ENCODE results near the gene CCDC157.

The CCDC157 gene

DNA sequence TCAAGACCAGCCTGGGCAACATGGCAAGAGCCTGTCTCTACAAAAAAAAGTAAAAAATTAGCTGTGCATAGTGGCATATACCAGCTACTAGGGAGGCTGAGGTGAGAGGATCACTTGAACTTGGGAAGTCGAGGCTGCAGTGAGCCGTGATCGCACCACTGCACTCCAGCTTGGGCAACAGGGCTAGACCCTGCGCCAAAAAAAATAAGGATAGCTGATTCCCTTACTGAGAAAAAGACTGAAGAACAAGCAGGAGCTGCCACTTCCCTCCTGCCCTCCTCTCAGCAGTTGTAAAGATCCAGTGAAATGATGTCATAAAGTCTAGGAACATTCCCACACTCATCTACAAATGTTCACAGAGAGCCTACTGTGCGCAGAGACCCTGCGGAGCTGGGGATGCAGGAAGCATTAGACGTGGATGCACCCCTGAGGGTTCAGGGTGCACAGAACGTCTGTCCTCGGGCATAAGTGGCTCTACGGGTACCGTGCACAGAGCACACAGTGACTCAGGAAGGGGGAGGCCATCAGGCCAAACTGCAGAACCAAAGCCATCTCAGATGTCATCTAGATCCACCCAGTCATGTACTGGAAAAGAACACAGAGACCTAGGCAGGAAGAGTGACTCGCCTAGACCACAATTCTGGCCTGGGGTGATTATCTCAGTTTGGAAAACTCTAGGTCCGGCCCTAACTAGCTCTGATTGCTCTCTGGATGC is 51.7 kb downstream of the CCDC157 start:
- in situ Hi-C loops (cut with HindIII; ENCODE audit: low sequenced_read_pairs), result no loop called here
- TF ChIP-seq, protein P1, sequence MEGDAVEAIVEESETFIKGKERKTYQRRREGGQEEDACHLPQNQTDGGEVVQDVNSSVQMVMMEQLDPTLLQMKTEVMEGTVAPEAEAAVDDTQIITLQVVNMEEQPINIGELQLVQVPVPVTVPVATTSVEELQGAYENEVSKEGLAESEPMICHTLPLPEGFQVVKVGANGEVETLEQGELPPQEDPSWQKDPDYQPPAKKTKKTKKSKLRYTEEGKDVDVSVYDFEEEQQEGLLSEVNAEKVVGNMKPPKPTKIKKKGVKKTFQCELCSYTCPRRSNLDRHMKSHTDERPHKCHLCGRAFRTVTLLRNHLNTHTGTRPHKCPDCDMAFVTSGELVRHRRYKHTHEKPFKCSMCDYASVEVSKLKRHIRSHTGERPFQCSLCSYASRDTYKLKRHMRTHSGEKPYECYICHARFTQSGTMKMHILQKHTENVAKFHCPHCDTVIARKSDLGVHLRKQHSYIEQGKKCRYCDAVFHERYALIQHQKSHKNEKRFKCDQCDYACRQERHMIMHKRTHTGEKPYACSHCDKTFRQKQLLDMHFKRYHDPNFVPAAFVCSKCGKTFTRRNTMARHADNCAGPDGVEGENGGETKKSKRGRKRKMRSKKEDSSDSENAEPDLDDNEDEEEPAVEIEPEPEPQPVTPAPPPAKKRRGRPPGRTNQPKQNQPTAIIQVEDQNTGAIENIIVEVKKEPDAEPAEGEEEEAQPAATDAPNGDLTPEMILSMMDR (IDR thresholded peaks at IDR 0.05; ENCODE audit: low read depth, low read length, missing control alignments), result no peak
- no peak overlapping the region for H3K4me3 ChIP-seq (ENCODE audit: low read depth, low read length)
- no peak for DNase-seq (ENCODE audit: low read depth)

DNA sequence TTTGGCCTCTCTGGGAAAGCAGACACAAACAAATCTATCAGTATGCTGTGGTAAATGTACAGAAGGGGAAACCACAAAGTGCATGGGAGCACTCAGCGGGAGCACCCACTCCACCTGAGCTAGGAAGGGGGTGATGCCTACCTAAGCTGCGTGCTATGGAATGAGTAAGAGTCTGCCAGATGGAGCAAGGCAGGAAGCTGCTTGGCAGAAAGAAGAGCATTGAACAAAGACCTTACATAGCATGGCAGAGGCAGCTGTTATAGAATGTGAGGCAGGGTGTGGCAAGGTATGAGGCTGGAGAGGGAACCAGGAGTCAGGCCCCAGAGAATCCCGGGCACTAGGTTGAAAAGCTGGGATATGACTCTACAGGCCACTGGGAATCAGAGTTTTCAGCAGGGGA is 55.0 kb downstream of the CCDC157 start:
- TF ChIP-seq, protein P1 (IDR thresholded peaks at IDR 0.05; ENCODE audit: low read depth, low read length, missing control alignments), result no peak
- in situ Hi-C loops (cut with HindIII; ENCODE audit: low sequenced_read_pairs), result no loop called here
- no peak overlapping the region for H3K4me3 ChIP-seq (ENCODE audit: low read depth, low read length)

DNA sequence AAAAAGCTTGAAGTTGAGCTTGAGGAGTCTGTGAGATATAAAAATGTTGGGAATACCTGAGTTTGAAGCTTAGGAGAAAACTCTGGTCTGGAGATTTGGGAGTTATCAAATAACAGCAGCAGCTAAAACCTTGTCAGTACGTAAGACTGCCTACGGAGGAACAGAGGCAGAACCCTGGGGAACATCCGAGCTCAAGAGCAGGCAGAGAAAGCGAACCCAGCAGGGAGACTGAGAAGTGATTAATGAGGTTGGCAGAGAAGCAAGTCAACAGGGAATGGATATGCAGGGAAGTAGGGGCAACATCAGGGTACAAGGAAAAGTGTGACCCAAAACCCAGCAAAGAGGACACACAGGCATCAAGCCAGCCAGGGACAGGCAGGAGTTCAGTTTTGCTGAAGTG is 56.2 kb downstream of the CCDC157 start:
- TF ChIP-seq, protein P1 (IDR thresholded peaks at IDR 0.05; ENCODE audit: low read depth, low read length, missing control alignments), result no peak
- DNase-seq (ENCODE audit: low read depth), result no peak
- in situ Hi-C loops (cut with HindIII; ENCODE audit: low sequenced_read_pairs), result no loop called here
- no peak overlapping the region for H3K4me3 ChIP-seq (ENCODE audit: low read depth, low read length)

More for the DNA sequence above, 55.0 kb downstream of the CCDC157 start:
- DNase-seq (ENCODE audit: low read depth), result no peak

DNA sequence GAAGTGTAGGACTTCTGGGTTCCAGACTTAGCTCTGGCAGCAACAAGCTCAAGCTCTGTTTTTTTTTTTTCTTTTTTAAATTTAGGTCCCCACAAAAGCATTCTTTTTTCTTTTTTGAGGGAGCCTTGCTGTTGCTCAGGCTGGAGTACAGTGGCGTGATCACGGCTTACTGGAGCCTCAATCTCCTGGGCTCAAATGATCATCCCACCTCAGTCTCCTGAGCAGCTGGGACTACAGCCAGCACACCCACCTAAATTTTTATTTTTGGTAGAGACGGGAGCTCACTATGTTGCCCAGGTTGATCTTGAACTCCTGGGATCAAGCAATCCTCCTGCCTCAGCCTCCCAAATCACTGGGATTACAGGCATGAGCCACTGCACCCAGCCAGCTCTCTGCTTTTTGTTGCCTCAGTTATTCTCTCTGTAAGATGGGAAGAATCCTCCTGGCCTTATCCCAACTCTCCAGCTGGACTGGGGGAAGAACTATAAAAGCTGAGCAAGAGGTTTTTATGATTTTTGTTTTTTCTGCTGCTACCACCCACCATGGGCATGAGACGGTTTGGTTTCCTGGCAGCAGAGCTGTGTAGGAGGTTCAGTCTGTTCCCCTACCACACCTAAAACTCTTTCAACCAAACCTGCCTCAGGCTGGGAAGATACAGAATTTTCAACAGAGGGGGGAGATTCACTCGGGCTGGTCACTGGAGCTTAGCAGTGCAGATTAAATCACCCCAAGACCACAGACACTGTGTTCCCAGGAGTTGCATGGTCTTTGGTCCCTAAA is 57.1 kb downstream of the CCDC157 start:
- DNase-seq (ENCODE audit: low read depth), result no peak
- TF ChIP-seq, protein P1 (IDR thresholded peaks at IDR 0.05; ENCODE audit: low read depth, low read length, missing control alignments), result no peak
- H3K4me3 ChIP-seq (ENCODE audit: low read depth, low read length), result no peak overlapping the region
- in situ Hi-C loops (cut with HindIII; ENCODE audit: low sequenced_read_pairs), result no loop called here

DNA sequence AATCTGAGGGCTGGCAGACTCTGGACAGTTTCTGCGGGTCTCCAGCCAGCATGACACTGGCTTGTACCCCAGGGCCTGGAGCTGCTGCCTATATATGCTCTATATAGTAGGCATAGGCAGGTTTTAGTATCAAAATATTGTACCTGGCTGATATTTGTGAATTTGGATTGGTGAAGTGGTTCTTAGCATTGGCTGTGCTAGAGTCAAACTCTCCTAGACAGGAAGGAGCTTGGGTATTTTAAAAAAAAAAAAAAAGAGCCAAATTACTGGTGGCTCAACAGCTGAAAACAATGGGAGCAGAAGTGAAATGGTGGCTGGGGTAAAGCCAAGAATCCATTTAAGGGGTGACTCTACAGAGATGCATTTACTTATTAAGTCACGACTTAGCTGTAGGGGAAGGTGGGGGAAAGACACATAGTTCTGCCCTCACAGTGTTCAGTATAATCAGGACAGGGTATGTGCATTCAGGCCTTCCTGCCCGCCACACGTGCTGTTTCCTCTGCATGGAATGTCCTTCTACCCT is 57.8 kb downstream of the CCDC157 start:
- H3K4me3 ChIP-seq (ENCODE audit: low read depth, low read length), result no peak overlapping the region
- no peak for DNase-seq (ENCODE audit: low read depth)
- in situ Hi-C loops (cut with HindIII; ENCODE audit: low sequenced_read_pairs), result no loop called here
- TF ChIP-seq, protein P1 (IDR thresholded peaks at IDR 0.05; ENCODE audit: low read depth, low read length, missing control alignments), result no peak

DNA sequence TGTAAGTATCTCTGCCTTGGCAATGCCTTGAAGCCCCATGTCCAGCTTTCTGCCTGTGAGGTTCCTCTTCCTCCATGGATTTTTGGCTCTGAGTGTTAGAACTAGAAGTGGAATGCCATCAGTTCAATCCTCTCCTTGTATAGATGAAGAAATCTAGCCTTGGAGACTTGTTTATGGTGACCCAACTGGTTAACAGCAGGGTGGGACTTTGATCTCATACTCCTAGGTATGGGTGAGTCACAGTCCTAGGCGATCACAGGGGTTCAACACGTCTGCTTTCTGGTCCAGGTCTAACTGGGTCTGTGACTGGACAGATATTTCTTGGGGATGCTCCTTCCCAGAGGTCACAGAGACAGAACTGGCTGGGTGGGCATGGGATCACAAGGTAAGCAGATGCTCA is 59.6 kb downstream of the CCDC157 start:
- H3K4me3 ChIP-seq (ENCODE audit: low read depth, low read length), result no peak overlapping the region
- no peak for DNase-seq (ENCODE audit: low read depth)
- TF ChIP-seq, protein P1 (IDR thresholded peaks at IDR 0.05; ENCODE audit: low read depth, low read length, missing control alignments), result no peak
- in situ Hi-C loops (cut with HindIII; ENCODE audit: low sequenced_read_pairs), result no loop called here

Measured in astrocyte of the cerebellum (primary cell).